HL-60 (cell line): ENCODE results near the gene RSPH9.

Experiments
- DNase-seq, 2 experiments: peaks; one replicate each; pipeline ENCODE4 v3.0.0-alpha.2; 2010 to 2020; ENCODE audit warnings: low read depth in 1 of 2, low spot score in 1 of 2
- H3K27ac ChIP-seq: fragments of 250-450 bp; sonication (Bioruptor Pico); replicated peaks from 2 replicates; pipeline ENCODE4 v1.5.1; 2020; ENCODE audit warnings: mild to moderate bottlenecking, moderate library complexity
- H3K27me3 ChIP-seq: fragments of 250-450 bp; sonication (Bioruptor Pico); 2 replicates; pipeline ENCODE4 v1.5.1; 2021; ENCODE audit warnings: mild to moderate bottlenecking, moderate library complexity; ENCODE audit not compliant: insufficient read depth, poor library complexity, severe bottlenecking
- H3K4me3 ChIP-seq: replicated peaks from 2 replicates; pipeline ENCODE4 v1.5.1; 2011; ENCODE audit warnings: mild to moderate bottlenecking, control low read depth, low read length; ENCODE audit not compliant: insufficient read depth
- CTCF ChIP-seq: IDR thresholded peaks from one replicate; pipeline ENCODE4 v1.5.1; 2011; ENCODE audit warnings: low read length, control low read depth, inconsistent platforms; ENCODE audit not compliant: insufficient read depth
- GABPA ChIP-seq: IDR thresholded peaks from 2 replicates; pipeline ENCODE4 v1.6.1; 2012; ENCODE audit warnings: low read depth
- POLR2AphosphoS5 ChIP-seq: IDR thresholded peaks from 2 replicates; pipeline ENCODE4 v1.6.1; 2012; ENCODE audit warnings: low read depth
- SPI1 ChIP-seq: IDR thresholded peaks from 2 replicates; pipeline ENCODE4 v1.6.1; 2012; ENCODE audit warnings: low read depth, mild to moderate bottlenecking, borderline replicate concordance
- TF ChIP-seq, protein P1 (sequence below): IDR thresholded peaks from 2 replicates; pipeline ENCODE4 v1.6.1; 2012; ENCODE audit warnings: low read depth; ENCODE audit not compliant: insufficient replicate concordance

RSPH9 gene

DNA sequence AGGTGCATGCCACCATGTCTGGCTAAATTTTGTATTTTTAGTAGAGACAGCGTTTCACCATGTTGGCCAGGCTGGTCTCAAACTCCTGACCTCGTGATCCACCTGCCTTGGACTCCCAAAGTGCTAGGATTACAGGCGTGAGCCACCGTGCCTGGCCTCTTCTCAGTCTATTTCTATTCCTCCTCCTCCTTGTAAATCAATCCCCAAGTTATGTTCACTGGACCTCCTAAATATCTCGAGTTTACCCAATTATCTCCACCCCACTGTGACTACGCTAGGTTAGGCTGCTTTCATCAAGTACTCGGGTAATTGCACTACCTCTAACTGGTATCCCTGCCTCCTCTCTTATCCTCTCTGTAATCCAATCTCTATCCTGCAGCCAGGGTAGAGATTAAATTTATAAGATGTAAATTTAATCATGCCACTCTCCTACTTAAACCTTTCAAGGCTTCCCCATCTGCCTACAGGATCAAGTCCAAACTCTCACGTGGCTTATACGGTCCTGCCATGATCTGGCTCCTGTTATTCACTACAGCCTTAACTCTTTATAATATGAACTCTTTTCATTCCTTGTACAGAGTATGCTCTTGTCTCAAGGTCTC, 10.0 kb upstream of the RSPH9 start:
- H3K27ac ChIP-seq, result no peak overlapping the region; the same call in 1 of the 2 replicates
- TF ChIP-seq POLR2AphosphoS5 (no peak), CTCF (no peak), GABPA (no peak), SPI1 (no peak)
- TF ChIP-seq, protein P1, sequence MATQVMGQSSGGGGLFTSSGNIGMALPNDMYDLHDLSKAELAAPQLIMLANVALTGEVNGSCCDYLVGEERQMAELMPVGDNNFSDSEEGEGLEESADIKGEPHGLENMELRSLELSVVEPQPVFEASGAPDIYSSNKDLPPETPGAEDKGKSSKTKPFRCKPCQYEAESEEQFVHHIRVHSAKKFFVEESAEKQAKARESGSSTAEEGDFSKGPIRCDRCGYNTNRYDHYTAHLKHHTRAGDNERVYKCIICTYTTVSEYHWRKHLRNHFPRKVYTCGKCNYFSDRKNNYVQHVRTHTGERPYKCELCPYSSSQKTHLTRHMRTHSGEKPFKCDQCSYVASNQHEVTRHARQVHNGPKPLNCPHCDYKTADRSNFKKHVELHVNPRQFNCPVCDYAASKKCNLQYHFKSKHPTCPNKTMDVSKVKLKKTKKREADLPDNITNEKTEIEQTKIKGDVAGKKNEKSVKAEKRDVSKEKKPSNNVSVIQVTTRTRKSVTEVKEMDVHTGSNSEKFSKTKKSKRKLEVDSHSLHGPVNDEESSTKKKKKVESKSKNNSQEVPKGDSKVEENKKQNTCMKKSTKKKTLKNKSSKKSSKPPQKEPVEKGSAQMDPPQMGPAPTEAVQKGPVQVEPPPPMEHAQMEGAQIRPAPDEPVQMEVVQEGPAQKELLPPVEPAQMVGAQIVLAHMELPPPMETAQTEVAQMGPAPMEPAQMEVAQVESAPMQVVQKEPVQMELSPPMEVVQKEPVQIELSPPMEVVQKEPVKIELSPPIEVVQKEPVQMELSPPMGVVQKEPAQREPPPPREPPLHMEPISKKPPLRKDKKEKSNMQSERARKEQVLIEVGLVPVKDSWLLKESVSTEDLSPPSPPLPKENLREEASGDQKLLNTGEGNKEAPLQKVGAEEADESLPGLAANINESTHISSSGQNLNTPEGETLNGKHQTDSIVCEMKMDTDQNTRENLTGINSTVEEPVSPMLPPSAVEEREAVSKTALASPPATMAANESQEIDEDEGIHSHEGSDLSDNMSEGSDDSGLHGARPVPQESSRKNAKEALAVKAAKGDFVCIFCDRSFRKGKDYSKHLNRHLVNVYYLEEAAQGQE, result no peak
- H3K27me3 ChIP-seq, result no peaks in the 10 kb centered on the region
- DNase-seq, result no peak
- no peak overlapping the region for H3K4me3 ChIP-seq

GRCh38 chr6:43635387-43636307, 9.2 kb upstream of the RSPH9 start, which contains the start of gene MAD2L1BP:
TSS of gene MAD2L1BP (plus strand) at chr6:43635840. CDS start at chr6:43635876, 36 bp downstream.
- Histone ChIP-seq H3K4me3 (peak within 1 kb of the TSS; percentile 83), H3K27me3 (no peaks in the 10 kb centered on the region), H3K27ac (peak within 1 kb of the TSS; percentile 87)
- TF ChIP-seq, protein P1, result peak; percentile 94
- no peak for TF ChIP-seq SPI1
- TF ChIP-seq CTCF, result no peak
- TF ChIP-seq POLR2AphosphoS5, result peak; percentile 96
- peak; percentile 52; the same call in 1 of the 2 replicates for TF ChIP-seq GABPA
- peak; percentile 77 to 87 for DNase-seq

DNA sequence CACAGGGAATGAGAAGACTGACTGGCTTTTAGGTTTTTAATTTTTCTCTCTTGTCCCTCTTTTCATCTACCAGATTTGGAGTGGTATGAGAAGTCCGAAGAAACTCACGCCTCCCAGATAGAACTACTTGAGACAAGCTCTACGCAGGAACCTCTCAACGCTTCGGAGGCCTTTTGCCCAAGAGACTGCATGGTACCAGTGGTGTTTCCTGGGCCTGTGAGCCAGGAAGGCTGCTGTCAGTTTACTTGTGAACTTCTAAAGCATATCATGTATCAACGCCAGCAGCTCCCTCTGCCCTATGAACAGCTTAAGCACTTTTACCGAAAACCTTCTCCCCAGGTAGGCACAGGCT, 8.6 kb upstream of the RSPH9 start:
- peak in 1 of 2 experiments; percentile 11 for DNase-seq
- H3K27ac ChIP-seq, result peak overlapping the region; percentile 87
- TF ChIP-seq GABPA (no peak), POLR2AphosphoS5 (no peak), CTCF (no peak), SPI1 (no peak)
- TF ChIP-seq, protein P1, result no peak

More for the DNA sequence above, 8.6 kb upstream of the RSPH9 start:
- Histone ChIP-seq H3K4me3 (peak overlapping the region; percentile 83), H3K27me3 (no peaks in the 10 kb centered on the region)
